Measurements from ENCODE around the gene MTTP. TPM values are rescaled to one million over a fixed set of nuclear protein-coding genes. Genes with fewer than 3 reads are reported as not detected.

The MTTP gene
- total and polyA plus RNA-seq, 12 donors: 0.16 to 0.98 (median 0.31) TPM; not detected in 1

DNA sequence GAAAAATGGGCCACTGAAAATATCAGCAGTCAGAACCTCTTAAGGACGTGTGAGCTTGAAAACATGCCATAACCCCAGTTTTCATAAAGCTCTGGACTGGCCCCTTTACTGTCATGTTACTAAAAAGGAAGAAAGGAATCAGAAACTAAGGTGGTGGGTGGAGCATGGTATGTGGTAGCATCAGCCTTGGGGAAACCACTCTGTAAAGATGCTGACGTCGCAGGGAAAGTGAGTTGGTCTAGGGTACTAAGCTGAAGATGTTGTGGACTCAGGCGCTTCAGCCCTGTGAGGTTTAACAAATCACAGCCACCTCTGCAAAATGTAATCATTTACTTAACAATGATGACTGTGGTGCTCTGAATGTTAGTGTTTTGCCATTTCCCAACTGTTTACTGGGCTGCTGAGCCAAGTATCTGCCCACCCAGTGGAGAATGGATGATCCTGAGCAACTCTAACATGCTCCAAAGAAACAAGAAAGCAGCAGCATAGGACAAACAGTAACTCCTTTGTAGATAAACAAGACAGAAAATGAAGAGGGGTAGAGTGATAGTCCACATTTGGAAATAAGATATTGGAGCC lies 49.6 kb downstream of the MTTP start:
- intact Hi-C loops (cut with DNase I): no loop called here
- Histone ChIP-seq H3K27ac (no peak overlapping the region), H3K9me3 (replicated peaks in 1 of 3) (no peaks in the 10 kb centered on the region), H3K4me3 (no peak overlapping the region), H3K27me3 (no peaks in the 10 kb centered on the region), H3K4me1 (replicated peaks in 1 of 2) (no peaks in the 10 kb centered on the region), H3K36me3 (replicated peaks in 1 of 2) (no peaks in the 10 kb centered on the region)
- 78 to 86% (median 86%) methylated on average over 4 of the region's 4 CpGs for WGBS, 4 donors
- DNase-seq: no peak
- TF ChIP-seq, protein P1, sequence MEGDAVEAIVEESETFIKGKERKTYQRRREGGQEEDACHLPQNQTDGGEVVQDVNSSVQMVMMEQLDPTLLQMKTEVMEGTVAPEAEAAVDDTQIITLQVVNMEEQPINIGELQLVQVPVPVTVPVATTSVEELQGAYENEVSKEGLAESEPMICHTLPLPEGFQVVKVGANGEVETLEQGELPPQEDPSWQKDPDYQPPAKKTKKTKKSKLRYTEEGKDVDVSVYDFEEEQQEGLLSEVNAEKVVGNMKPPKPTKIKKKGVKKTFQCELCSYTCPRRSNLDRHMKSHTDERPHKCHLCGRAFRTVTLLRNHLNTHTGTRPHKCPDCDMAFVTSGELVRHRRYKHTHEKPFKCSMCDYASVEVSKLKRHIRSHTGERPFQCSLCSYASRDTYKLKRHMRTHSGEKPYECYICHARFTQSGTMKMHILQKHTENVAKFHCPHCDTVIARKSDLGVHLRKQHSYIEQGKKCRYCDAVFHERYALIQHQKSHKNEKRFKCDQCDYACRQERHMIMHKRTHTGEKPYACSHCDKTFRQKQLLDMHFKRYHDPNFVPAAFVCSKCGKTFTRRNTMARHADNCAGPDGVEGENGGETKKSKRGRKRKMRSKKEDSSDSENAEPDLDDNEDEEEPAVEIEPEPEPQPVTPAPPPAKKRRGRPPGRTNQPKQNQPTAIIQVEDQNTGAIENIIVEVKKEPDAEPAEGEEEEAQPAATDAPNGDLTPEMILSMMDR (IDR thresholded peaks at IDR 0.05): no peak
- TF ChIP-seq POLR2A (IDR thresholded peaks at IDR 0.05): no peak

DNA sequence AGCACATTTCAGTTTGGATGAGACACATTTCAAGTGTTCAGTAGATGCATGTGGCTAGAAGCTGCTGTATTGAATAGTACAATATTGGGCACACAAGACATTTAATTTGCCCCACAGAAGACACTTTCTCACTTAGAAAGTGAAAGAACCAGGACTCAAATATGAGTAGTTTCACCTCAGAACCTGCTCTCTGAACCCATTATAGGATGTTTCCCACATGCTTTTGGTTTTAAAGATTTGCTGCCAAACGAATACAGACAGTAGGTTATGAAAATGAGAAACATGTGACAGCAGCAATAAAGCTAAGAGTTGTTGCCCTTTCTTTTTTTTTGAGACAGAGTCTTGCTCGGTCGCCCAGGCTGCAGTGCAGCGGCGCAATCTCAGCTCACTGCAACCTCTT lies 50.7 kb downstream of the MTTP start:
- no peak for DNase-seq
- WGBS, 4 donors: 84 to 91% (median 85%) methylated on average over 5 of the region's 5 CpGs
- Histone ChIP-seq H3K9me3 (replicated peaks in 1 of 3) (no peaks in the 10 kb centered on the region), H3K27me3 (no peaks in the 10 kb centered on the region), H3K36me3 (replicated peaks in 1 of 2) (no peaks in the 10 kb centered on the region), H3K4me1 (replicated peaks in 1 of 2) (no peaks in the 10 kb centered on the region), H3K4me3 (no peak overlapping the region), H3K27ac (no peak overlapping the region)
- intact Hi-C loops (cut with DNase I): no loop called here
- TF ChIP-seq, protein P1 (IDR thresholded peaks at IDR 0.05): no peak
- no peak for TF ChIP-seq POLR2A (IDR thresholded peaks at IDR 0.05)

DNA sequence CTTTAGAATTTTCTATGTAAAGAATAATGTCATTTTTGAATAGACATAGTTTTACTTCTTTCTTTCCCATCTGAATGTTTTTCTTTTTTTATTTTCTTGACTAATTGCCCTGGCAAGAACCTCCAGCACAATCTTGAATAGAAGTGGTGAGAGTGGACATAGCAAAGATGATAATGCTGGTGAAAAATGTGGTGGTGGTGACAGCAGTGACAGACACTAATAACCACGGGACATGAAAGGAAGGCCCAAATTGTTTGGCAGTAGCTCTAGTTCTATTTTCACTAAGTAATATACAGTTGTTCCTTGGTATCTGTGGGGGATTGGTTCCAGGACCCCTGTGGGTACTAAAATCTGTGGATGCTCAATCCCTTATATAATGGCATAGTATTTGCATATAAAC lies 53.4 kb downstream of the MTTP start:
- Histone ChIP-seq H3K27ac (no peak overlapping the region), H3K27me3 (no peaks in the 10 kb centered on the region), H3K4me1 (replicated peaks in 1 of 2) (no peaks in the 10 kb centered on the region), H3K9me3 (replicated peaks in 1 of 3) (no peaks in the 10 kb centered on the region), H3K4me3 (no peak overlapping the region), H3K36me3 (replicated peaks in 1 of 2) (no peaks in the 10 kb centered on the region)
- 70 to 92% (median 82%) methylated on average over 1 of the region's 1 CpG for WGBS, 4 donors
- intact Hi-C loops (cut with DNase I): no loop called here
- TF ChIP-seq POLR2A (IDR thresholded peaks at IDR 0.05): no peak
- TF ChIP-seq, protein P1 (IDR thresholded peaks at IDR 0.05): no peak
- no peak for DNase-seq

DNA sequence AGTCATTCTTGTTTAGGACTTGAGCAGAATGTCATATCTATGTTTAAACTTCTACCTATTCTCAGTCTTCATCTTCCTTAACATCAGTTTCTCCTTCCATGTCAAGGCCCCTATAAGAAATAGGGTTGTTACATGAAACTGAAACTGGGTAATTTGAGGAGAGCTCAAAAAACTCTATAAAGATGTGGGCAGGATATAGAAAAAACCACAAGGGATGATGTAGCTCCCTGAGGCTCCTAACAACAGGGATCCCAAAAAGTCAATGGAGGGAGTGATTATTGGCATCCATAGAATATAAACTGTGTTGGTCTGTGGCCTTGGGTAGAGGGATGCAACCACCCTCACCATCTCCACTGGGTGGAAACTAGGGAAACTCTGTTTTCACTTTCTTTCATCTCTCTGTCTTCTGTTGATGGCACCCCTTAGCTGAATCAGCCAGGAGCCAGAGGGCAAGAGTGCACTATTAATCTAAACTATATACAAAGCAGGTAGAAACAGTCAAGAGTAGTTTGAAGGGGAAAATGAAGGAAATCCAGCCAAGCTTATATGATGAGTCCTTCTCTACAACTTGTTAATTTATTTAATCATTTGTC lies 55.4 kb downstream of the MTTP start:
- Histone ChIP-seq H3K9me3 (replicated peaks in 1 of 3) (no peaks in the 10 kb centered on the region), H3K36me3 (replicated peaks in 1 of 2) (no peaks in the 10 kb centered on the region), H3K27ac (no peak overlapping the region), H3K27me3 (no peaks in the 10 kb centered on the region), H3K4me1 (replicated peaks in 1 of 2) (no peaks in the 10 kb centered on the region), H3K4me3 (no peak overlapping the region)
- TF ChIP-seq, protein P1 (IDR thresholded peaks at IDR 0.05): no peak
- no peak for DNase-seq
- intact Hi-C loops (cut with DNase I): no loop called here

Data from adrenal gland (tissue), 12 donors.